Kidney tubule cell (primary cell): ENCODE measurements around the gene CCDC85C.
A peak's percentile ranks its signal among the peaks of the same experiment; 100 is the strongest.

Experiments
- DNase-seq: peaks from one replicate; pipeline ENCODE4 v3.0.0-alpha.2; 2018; ENCODE audit warnings: low spot score

CCDC85C gene

GRCh38 chr14:99628887-99629618, 25.0 kb upstream of the CCDC85C start:
- DNase-seq, result peak; percentile 76

- no peak for DNase-seq
Observed at GRCh38 chr14:99627510-99628381, 23.7 kb upstream of the CCDC85C start.

GRCh38 chr14:99627100-99627499, 23.1 kb upstream of the CCDC85C start:
- DNase-seq, result no peak

GRCh38 chr14:99626041-99626648, 22.1 kb upstream of the CCDC85C start:
- no peak for DNase-seq

- DNase-seq, result no peak
Observed at GRCh38 chr14:99625476-99625875, 21.5 kb upstream of the CCDC85C start.

GRCh38 chr14:99624971-99625370, 21.0 kb upstream of the CCDC85C start:
- DNase-seq, result no peak

GRCh38 chr14:99624024-99624423, 20.0 kb upstream of the CCDC85C start:
- DNase-seq, result no peak

GRCh38 chr14:99621948-99622347, 17.9 kb upstream of the CCDC85C start:
- DNase-seq, result no peak

GRCh38 chr14:99619835-99620834, 16.1 kb upstream of the CCDC85C start:
- peak; percentile 79 for DNase-seq

GRCh38 chr14:99616832-99617800, 13.1 kb upstream of the CCDC85C start:
- no peak for DNase-seq

GRCh38 chr14:99615497-99616157, 11.6 kb upstream of the CCDC85C start:
- no peak for DNase-seq

GRCh38 chr14:99612738-99613330, 8.8 kb upstream of the CCDC85C start:
- no peak for DNase-seq

- no peak for DNase-seq
Observed at GRCh38 chr14:99612071-99612737, 8.2 kb upstream of the CCDC85C start.

- DNase-seq, result no peak
Observed at GRCh38 chr14:99611646-99612045, 7.6 kb upstream of the CCDC85C start.

GRCh38 chr14:99609245-99610170, 5.5 kb upstream of the CCDC85C start:
- DNase-seq, result no peak

- no peak for DNase-seq
Observed at GRCh38 chr14:99608591-99608990, 4.6 kb upstream of the CCDC85C start.

- DNase-seq, result no peak
Observed at GRCh38 chr14:99606359-99606758, 2.4 kb upstream of the CCDC85C start.
